Uterus (tissue), 2 donors: ENCODE data around the gene IQCF6.

Experiments used
- POLR2A ChIP-seq, 2 donors: fragments of 450-650 bp; IDR thresholded peaks; one replicate each; pipeline ENCODE4 v1.6.1; 2016; ENCODE audit warnings: antibody characterized with exemption in 2 of 2, mild to moderate bottlenecking in 1 of 2, moderate library complexity in 1 of 2
- TF ChIP-seq, protein P1 (sequence below), 4 experiments: fragments of 200-600 bp in 2 of 4; fragments of 450-650 bp in 2 of 4; sonication (generic) in 2 of 4; IDR thresholded peaks; one replicate each; pipeline ENCODE4 v1.5.1; 2016 to 2019; ENCODE audit warnings: antibody characterized with exemption in 4 of 4, mild to moderate bottlenecking in 2 of 4, moderate library complexity in 1 of 4

GRCh38 chr3:51817375-51817774, 38.3 kb upstream of the IQCF6 start:
- TF ChIP-seq POLR2A (IDR thresholded peaks at IDR 0.05): no peak
- TF ChIP-seq, protein P1, sequence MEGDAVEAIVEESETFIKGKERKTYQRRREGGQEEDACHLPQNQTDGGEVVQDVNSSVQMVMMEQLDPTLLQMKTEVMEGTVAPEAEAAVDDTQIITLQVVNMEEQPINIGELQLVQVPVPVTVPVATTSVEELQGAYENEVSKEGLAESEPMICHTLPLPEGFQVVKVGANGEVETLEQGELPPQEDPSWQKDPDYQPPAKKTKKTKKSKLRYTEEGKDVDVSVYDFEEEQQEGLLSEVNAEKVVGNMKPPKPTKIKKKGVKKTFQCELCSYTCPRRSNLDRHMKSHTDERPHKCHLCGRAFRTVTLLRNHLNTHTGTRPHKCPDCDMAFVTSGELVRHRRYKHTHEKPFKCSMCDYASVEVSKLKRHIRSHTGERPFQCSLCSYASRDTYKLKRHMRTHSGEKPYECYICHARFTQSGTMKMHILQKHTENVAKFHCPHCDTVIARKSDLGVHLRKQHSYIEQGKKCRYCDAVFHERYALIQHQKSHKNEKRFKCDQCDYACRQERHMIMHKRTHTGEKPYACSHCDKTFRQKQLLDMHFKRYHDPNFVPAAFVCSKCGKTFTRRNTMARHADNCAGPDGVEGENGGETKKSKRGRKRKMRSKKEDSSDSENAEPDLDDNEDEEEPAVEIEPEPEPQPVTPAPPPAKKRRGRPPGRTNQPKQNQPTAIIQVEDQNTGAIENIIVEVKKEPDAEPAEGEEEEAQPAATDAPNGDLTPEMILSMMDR (IDR thresholded peaks at IDR 0.05): no peak
